H1 (cell line): ENCODE results near the gene GLYATL3. TPM values are rescaled to one million over a fixed set of nuclear protein-coding genes. Genes with fewer than 3 reads are reported as not detected.

Experiments
- CTCF ChIA-PET: fragments of 300-600 bp; sonication (Branson Sonifier 250); formaldehyde crosslinking; loops from one replicate; lab custom pipeline; 2021; ENCODE audit not compliant: partially characterized antibody; lab: Charles Lee
- POLR2A ChIA-PET: fragments of 300-600 bp; sonication (Branson Sonifier 250); formaldehyde crosslinking; loops from one replicate; lab custom pipeline; 2021; ENCODE audit warnings: inconsistent platforms; ENCODE audit not compliant: partially characterized antibody; lab: Charles Lee
- DNase-seq, 2 experiments: peaks; one replicate each; pipeline versions ENCODE4 v3.0.0 to v3.0.0-alpha.2; 2010 to 2022; ENCODE audit warnings: low spot score in 2 of 2, low read depth in 1 of 2, mixed read lengths in 1 of 2
- FAIRE-seq: peaks from 2 replicates; lab custom pipeline; 2011; peaks lifted over from hg19 to GRCh38; lab: Jason Lieb, UNC
- H2AFZ ChIP-seq: 2 replicates; pipeline ENCODE4 v1.8.1; 2012; ENCODE audit warnings: low read length, inconsistent platforms
- H2AK5ac ChIP-seq: 2 replicates; pipeline ENCODE4 v1.6.1; 2013; ENCODE audit warnings: low read depth, low read length
- H2BK120ac ChIP-seq: replicated peaks from 2 replicates; pipeline ENCODE3; 2013; ENCODE audit warnings: low read depth, low read length, inconsistent platforms
- H2BK12ac ChIP-seq: 2 replicates; pipeline ENCODE4 v1.6.1; 2013; ENCODE audit warnings: low read depth, low read length
- H2BK15ac ChIP-seq: 2 replicates; pipeline ENCODE4 v1.6.1; 2013; ENCODE audit warnings: low read length
- H2BK20ac ChIP-seq: 2 replicates; pipeline ENCODE4 v1.6.1; 2013; ENCODE audit warnings: low read length
- H2BK5ac ChIP-seq: 2 replicates; pipeline ENCODE4 v1.6.1; 2013; ENCODE audit warnings: low read depth, low read length
- H3K14ac ChIP-seq: 2 replicates; pipeline ENCODE4 v1.6.1; 2013; ENCODE audit warnings: inconsistent platforms; ENCODE audit not compliant: insufficient read length
- H3K18ac ChIP-seq: 2 replicates; pipeline ENCODE4 v1.6.1; 2013; ENCODE audit warnings: low read length; ENCODE audit errors: extremely low read depth
- H3K23ac ChIP-seq: 2 replicates; pipeline ENCODE4 v1.6.1; 2013; ENCODE audit warnings: inconsistent platforms; ENCODE audit not compliant: insufficient read length
- H3K23me2 ChIP-seq: 2 replicates; pipeline ENCODE4 v1.6.1; 2013; ENCODE audit warnings: low read depth, low read length
- H3K27ac ChIP-seq: 2 replicates; pipeline ENCODE4 v1.6.1; 2011; ENCODE audit warnings: low read depth, low read length, inconsistent platforms
- H3K27me3 ChIP-seq, 4 experiments: replicated peaks in 1 of 4; 1 replicate in 1 of 4; 2 replicates in 3 of 4; pipeline versions ENCODE4 v1.6.1 to v1.8.1; 2011 to 2013; ENCODE audit warnings: low read length in 3 of 4, mild to moderate bottlenecking in 3 of 4, inconsistent platforms in 2 of 4, mixed read lengths in 2 of 4, moderate library complexity in 1 of 4; ENCODE audit not compliant: control insufficient read depth in 3 of 4, insufficient read depth in 3 of 4; ENCODE audit errors: extremely low read depth in 1 of 4
- H3K36me3 ChIP-seq, 4 experiments: 2 replicates each; pipeline versions ENCODE4 v1.6.1 to v1.8.1; 2011 to 2013; ENCODE audit warnings: mild to moderate bottlenecking in 4 of 4, low read length in 3 of 4, moderate library complexity in 2 of 4, control low read depth in 1 of 4, inconsistent platforms in 1 of 4; ENCODE audit not compliant: insufficient read depth in 4 of 4, control insufficient read depth in 2 of 4
- H3K4ac ChIP-seq: replicated peaks from 2 replicates; pipeline ENCODE3; 2013; ENCODE audit warnings: low read length, low read depth, mixed read lengths, inconsistent platforms; ENCODE audit not compliant: insufficient read length
- H3K4me1 ChIP-seq, 4 experiments: replicated peaks in 1 of 4; 1 replicate in 1 of 4; 2 replicates in 3 of 4; pipeline versions ENCODE4 v1.6.1 to v1.8.1; 2011 to 2013; ENCODE audit warnings: low read length in 3 of 4, inconsistent platforms in 2 of 4, mixed read lengths in 1 of 4; ENCODE audit not compliant: insufficient read depth in 4 of 4, control insufficient read depth in 3 of 4
- H3K4me2 ChIP-seq, 2 experiments: 2 replicates each; pipeline versions ENCODE4 v1.6.1 to v1.8.1; 2011 to 2013; ENCODE audit warnings: low read depth in 2 of 2, low read length in 2 of 2, control low read depth in 1 of 2, inconsistent platforms in 1 of 2, mild to moderate bottlenecking in 1 of 2; ENCODE audit not compliant: insufficient read depth in 1 of 2
- H3K4me3 ChIP-seq, 4 experiments: fragments of 200-600, 300-600 bp in 1 of 4; sonication (generic), shearing (Covaris generic), sonication (Bioruptor Twin) in 1 of 4; 2 replicates each; pipeline versions ENCODE4 v1.5.1 to v1.8.1; 2011 to 2016; ENCODE audit warnings: low read length in 4 of 4, low read depth in 3 of 4, control low read depth in 2 of 4, inconsistent platforms in 2 of 4, mild to moderate bottlenecking in 2 of 4, mixed read lengths in 1 of 4, moderate library complexity in 1 of 4; ENCODE audit not compliant: insufficient read depth in 2 of 4; ENCODE audit errors: extremely low read depth in 1 of 4
- H3K56ac ChIP-seq: replicated peaks from 2 replicates; pipeline ENCODE3; 2013; ENCODE audit warnings: low read depth, mild to moderate bottlenecking, mixed read lengths, low read length, inconsistent platforms; ENCODE audit not compliant: insufficient read length
- H3K79me1 ChIP-seq: 2 replicates; pipeline ENCODE4 v1.6.1; 2013; ENCODE audit warnings: low read depth, low read length, control low read depth
- H3K79me2 ChIP-seq, 2 experiments: 2 replicates each; pipeline versions ENCODE4 v1.6.1 to v1.8.1; 2012 to 2013; ENCODE audit warnings: low read length in 2 of 2, mild to moderate bottlenecking in 2 of 2, inconsistent platforms in 1 of 2; ENCODE audit not compliant: insufficient read depth in 2 of 2, control insufficient read depth in 1 of 2
- H3K9ac ChIP-seq, 4 experiments: replicated peaks in 1 of 4; 1 replicate in 1 of 4; 2 replicates in 3 of 4; pipeline versions ENCODE4 v1.6.1 to v1.8.1; 2011 to 2013; ENCODE audit warnings: low read depth in 3 of 4, low read length in 3 of 4, control low read depth in 2 of 4, mild to moderate bottlenecking in 2 of 4, moderate library complexity in 2 of 4, inconsistent platforms in 1 of 4; ENCODE audit errors: extremely low read depth in 1 of 4
- H3K9me3 ChIP-seq, 2 experiments: 2 replicates each; pipeline versions ENCODE4 v1.6.1 to v1.8.1; 2012 to 2013; ENCODE audit warnings: mild to moderate bottlenecking in 2 of 2, moderate library complexity in 2 of 2, control low read depth in 1 of 2, inconsistent platforms in 1 of 2, low read depth in 1 of 2, low read length in 1 of 2, mixed read lengths in 1 of 2; ENCODE audit not compliant: insufficient read depth in 2 of 2
- H4K20me1 ChIP-seq, 2 experiments: replicated peaks in 1 of 2; 2 replicates each; pipeline versions ENCODE3 to v1.8.1; 2011 to 2013; ENCODE audit warnings: inconsistent platforms in 2 of 2, low read length in 2 of 2, mild to moderate bottlenecking in 1 of 2; ENCODE audit not compliant: insufficient read depth in 2 of 2, control insufficient read depth in 1 of 2
- H4K5ac ChIP-seq: 2 replicates; pipeline ENCODE4 v1.6.1; 2013; ENCODE audit warnings: low read length, low read depth, mixed read lengths, inconsistent platforms; ENCODE audit not compliant: insufficient read length
- H4K8ac ChIP-seq: 2 replicates; pipeline ENCODE4 v1.8.0; 2013; ENCODE audit warnings: mild to moderate bottlenecking, moderate library complexity, low read length, inconsistent platforms; ENCODE audit not compliant: insufficient read depth; ENCODE audit errors: extremely low read depth
- H4K91ac ChIP-seq: replicated peaks from 2 replicates; pipeline ENCODE3; 2013; ENCODE audit warnings: low read length, mixed read lengths, inconsistent platforms; ENCODE audit not compliant: insufficient read length
- CBX8 ChIP-seq: fragments of 300-800, 300-1000 bp; sonication (generic); IDR thresholded peaks from 2 replicates; pipeline ENCODE4 v1.7.1; 2016; ENCODE audit warnings: low read depth, low read length, borderline replicate concordance
- EGR1 ChIP-seq: IDR thresholded peaks from 2 replicates; pipeline ENCODE4 v1.6.1; 2011; ENCODE audit warnings: low read depth, low read length, borderline replicate concordance
- EZH2 ChIP-seq: fragments of 200-600 bp; sonication (generic); IDR thresholded peaks from 2 replicates; pipeline ENCODE4 v1.7.1; 2012; ENCODE audit warnings: low read depth, mild to moderate bottlenecking, moderate library complexity, low read length, inconsistent platforms; ENCODE audit not compliant: severe bottlenecking
- GTF2F1 ChIP-seq: IDR thresholded peaks from 2 replicates; pipeline ENCODE4 v1.6.1; 2012; ENCODE audit warnings: low read depth, low read length, improper control_type of control experiment, borderline replicate concordance
- JUN ChIP-seq: IDR thresholded peaks from 2 replicates; pipeline ENCODE4 v1.6.1; 2011; ENCODE audit warnings: low read depth, mild to moderate bottlenecking, improper control_type of control experiment, low read length
- KDM1A ChIP-seq: fragments of 200-600, 300-600 bp; sonication (generic); IDR thresholded peaks from 2 replicates; pipeline ENCODE4 v1.7.1; 2016; ENCODE audit warnings: mild to moderate bottlenecking, low read length, borderline replicate concordance
- RFX5 ChIP-seq: IDR thresholded peaks from 2 replicates; pipeline ENCODE4 v1.6.1; 2011; ENCODE audit warnings: low read depth, low read length, improper control_type of control experiment, borderline replicate concordance
- SIN3A ChIP-seq, 2 experiments: IDR thresholded peaks in 1 of 2; conservative IDR thresholded peaks in 1 of 2; 2 replicates each; pipeline ENCODE4 v1.6.1; 2011 to 2012; ENCODE audit warnings: low read length in 2 of 2, improper control_type of control experiment in 1 of 2, low read depth in 1 of 2, mild to moderate bottlenecking in 1 of 2
- SP2 ChIP-seq: IDR thresholded peaks from 2 replicates; pipeline ENCODE4 v1.6.1; 2012; ENCODE audit warnings: mild to moderate bottlenecking, low read length, inconsistent platforms
- SRF ChIP-seq: IDR thresholded peaks from 2 replicates; pipeline ENCODE4 v1.6.1; 2011; ENCODE audit warnings: mild to moderate bottlenecking, low read depth, low read length, moderate library complexity
- WGBS, 2 experiments: shearing (Covaris generic) in 1 of 2; methylation state at CpG; one replicate each; pipeline versions ENCODE4 v1.1.6 to v1.1.7; 2013 to 2015; ENCODE audit warnings: low lambda C conversion rate in 2 of 2, mixed read lengths in 2 of 2, inconsistent platforms in 1 of 2, low coverage in 1 of 2, missing lambda C conversion rate in 1 of 2; ENCODE audit not compliant: insufficient replicate concordance in 2 of 2, insufficient coverage in 1 of 2, insufficient read length in 1 of 2; ENCODE audit errors: extremely low coverage in 1 of 2, missing lambda C conversion rate in 1 of 2; 5-methylcytosine and 5-hydroxymethylcytosine counted together
- polyA plus RNA-seq, 7 experiments: library from polyadenylated mRNA; depleted of rRNA in 3 of 7; stranded (reverse) in 5 of 7; unstranded in 2 of 7; fragments of >200 nt in 5 of 7; fragments of 200-250 nt in 2 of 7; gene quantifications; 1 replicate in 5 of 7; 2 replicates in 1 of 7; 4 replicates in 1 of 7; pipeline versions ENCODE4 v1.2.1 to v1.2.3, GENCODE V29; 2011 to 2013; ENCODE audit warnings: missing spikeins in 2 of 7, mixed read lengths in 2 of 7
- total RNA-seq: library from RNA; stranded (reverse); fragmentation: NEBNext Ultra II Directional; extraction: Animal tissue kit (Norgen Biotek cat#: 25700); gene quantifications from 2 replicates; pipeline ENCODE4 v1.2.1, GENCODE V29; 2021
- TF ChIP-seq, protein P1 (sequence below): IDR thresholded peaks from 2 replicates; pipeline ENCODE4 v1.6.1; 2012; ENCODE audit warnings: low read length, inconsistent platforms

GLYATL3 gene
- total and polyA plus RNA-seq, 2 of the 8 experiments (the other 6 are each of a cell fraction or from before 2014, with no cell fraction given): not detected

DNA sequence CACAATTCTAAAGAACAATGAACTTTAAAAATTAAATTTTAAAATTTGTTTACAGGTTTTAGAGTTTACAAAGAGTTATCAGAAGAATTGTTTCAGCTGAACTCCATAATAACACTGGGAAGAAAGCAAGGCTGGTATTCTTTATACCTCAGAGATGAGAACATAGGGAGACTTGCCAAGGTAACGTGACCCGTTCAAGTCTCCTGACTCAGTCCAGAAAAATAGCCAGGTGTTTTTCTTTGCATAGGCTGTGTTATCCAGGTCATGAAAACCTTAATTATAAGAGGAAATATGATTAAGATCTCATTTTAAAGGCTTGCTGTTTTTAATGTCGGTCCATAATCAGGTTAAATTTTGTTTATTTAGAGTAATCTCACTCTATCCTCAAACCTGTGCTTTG, 42.2 kb downstream of the GLYATL3 start:
- ChIA-PET POLR2A (interaction anchor here (2.0 kb wide), 1 partner anchor 8 kb away, joined by 8 read pairs; the partner anchor contains the start of gene C6orf141), CTCF (interaction anchor here (0.9 to 3.3 kb wide), 3 partner anchors 10 to 78 kb away, joined by 3 to 22 read pairs (median 7); no protein-coding TSS in a partner anchor)
- no peak overlapping the region for H2BK120ac ChIP-seq
- H4K91ac ChIP-seq: no peak overlapping the region
- H3K9me3 ChIP-seq: no peaks in the 10 kb centered on the region
- H3K27me3 ChIP-seq: no peaks in the 10 kb centered on the region
- no peak overlapping the region for H2BK12ac ChIP-seq
- no peak overlapping the region for H3K4me3 ChIP-seq
- H3K4me1 ChIP-seq: no peaks in the 10 kb centered on the region
- H3K18ac ChIP-seq: no peak overlapping the region
- no peak overlapping the region for H2BK20ac ChIP-seq
- no peak overlapping the region for H2BK15ac ChIP-seq
- no peak overlapping the region for H2AFZ ChIP-seq
- no peak overlapping the region for H3K23ac ChIP-seq
- no peaks in the 10 kb centered on the region for H4K20me1 ChIP-seq
- no peak overlapping the region for H3K4me2 ChIP-seq
- no peak overlapping the region for H2AK5ac ChIP-seq
- no peak overlapping the region for H3K27ac ChIP-seq
- no peaks in the 10 kb centered on the region for H3K79me1 ChIP-seq
- WGBS, 2 experiments: 89% methylated on average over 3 of the region's 3 CpGs; no CpG with 5 or more reads in 1 of the 2 experiments
- no peak overlapping the region for H3K4ac ChIP-seq
- H3K23me2 ChIP-seq: no peaks in the 10 kb centered on the region
- H3K79me2 ChIP-seq: no peaks in the 10 kb centered on the region
- no peak overlapping the region for H3K56ac ChIP-seq
- FAIRE-seq: no peak
- no peak overlapping the region for H3K9ac ChIP-seq
- no peaks in the 10 kb centered on the region for H3K36me3 ChIP-seq
- no peak overlapping the region for H4K5ac ChIP-seq
- TF ChIP-seq SP2: no peak
- TF ChIP-seq, protein P1, sequence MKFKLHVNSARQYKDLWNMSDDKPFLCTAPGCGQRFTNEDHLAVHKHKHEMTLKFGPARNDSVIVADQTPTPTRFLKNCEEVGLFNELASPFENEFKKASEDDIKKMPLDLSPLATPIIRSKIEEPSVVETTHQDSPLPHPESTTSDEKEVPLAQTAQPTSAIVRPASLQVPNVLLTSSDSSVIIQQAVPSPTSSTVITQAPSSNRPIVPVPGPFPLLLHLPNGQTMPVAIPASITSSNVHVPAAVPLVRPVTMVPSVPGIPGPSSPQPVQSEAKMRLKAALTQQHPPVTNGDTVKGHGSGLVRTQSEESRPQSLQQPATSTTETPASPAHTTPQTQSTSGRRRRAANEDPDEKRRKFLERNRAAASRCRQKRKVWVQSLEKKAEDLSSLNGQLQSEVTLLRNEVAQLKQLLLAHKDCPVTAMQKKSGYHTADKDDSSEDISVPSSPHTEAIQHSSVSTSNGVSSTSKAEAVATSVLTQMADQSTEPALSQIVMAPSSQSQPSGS: no peak
- TF ChIP-seq SIN3A (conservative IDR thresholded peaks at IDR 0.05 in 1 of 2, IDR thresholded peaks at IDR 0.05 in 1 of 2; ENCODE audit: low read depth in 1 of 2, low read length in 2 of 2): no peak
- no peak for TF ChIP-seq EGR1
- TF ChIP-seq KDM1A: no peak
- no peak for TF ChIP-seq JUN
- no peak for TF ChIP-seq GTF2F1
- no peak for TF ChIP-seq SRF
- TF ChIP-seq EZH2: no peak
- no peak for TF ChIP-seq RFX5
- no peak for TF ChIP-seq CBX8
- H2BK5ac ChIP-seq: no peak overlapping the region
- no peak overlapping the region for H3K14ac ChIP-seq
- DNase-seq: no peak
- no peak overlapping the region for H4K8ac ChIP-seq
